Measurements from ENCODE around the gene SLC22A23.

Gene SLC22A23

DNA sequence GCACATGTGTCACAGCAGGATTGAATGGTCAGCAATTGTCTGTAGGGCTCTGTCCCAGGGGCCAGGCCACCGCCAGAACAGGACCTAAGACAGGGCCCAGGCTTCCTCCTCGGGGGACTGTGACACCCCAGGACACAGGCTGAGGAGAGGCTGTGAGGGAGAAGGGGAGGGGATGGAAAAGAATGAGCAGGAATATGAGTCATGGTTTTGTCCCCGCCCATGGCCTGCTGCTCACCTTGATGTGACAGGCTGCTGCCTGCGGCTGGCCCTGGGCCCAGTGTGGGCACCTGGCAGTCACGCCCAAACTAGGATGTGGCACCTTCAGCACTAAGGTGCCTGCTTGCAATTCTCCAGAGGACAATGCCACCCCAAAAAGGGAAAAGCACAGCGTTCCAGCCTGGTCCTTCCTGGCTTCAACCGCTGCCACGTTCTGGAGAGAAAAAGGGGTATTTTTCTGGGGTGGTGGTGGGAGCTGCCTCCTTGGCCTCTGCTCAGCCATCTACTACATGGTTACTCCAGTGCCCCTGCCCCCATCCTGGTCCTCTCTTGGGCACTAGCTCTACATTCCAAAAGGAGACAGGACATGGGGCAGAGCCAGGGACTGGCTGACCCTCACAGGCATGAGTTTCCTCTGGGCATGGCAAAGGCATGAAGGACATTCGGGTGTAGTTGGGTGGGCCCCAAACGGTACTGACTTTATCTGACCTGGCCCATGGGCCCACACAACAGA is 93.4 kb downstream of the SLC22A23 start:
- H3K27ac ChIP-seq = peak overlapping the region; percentile 31; the same call in 1 of the 2 replicates
- TF ChIP-seq, protein P1, sequence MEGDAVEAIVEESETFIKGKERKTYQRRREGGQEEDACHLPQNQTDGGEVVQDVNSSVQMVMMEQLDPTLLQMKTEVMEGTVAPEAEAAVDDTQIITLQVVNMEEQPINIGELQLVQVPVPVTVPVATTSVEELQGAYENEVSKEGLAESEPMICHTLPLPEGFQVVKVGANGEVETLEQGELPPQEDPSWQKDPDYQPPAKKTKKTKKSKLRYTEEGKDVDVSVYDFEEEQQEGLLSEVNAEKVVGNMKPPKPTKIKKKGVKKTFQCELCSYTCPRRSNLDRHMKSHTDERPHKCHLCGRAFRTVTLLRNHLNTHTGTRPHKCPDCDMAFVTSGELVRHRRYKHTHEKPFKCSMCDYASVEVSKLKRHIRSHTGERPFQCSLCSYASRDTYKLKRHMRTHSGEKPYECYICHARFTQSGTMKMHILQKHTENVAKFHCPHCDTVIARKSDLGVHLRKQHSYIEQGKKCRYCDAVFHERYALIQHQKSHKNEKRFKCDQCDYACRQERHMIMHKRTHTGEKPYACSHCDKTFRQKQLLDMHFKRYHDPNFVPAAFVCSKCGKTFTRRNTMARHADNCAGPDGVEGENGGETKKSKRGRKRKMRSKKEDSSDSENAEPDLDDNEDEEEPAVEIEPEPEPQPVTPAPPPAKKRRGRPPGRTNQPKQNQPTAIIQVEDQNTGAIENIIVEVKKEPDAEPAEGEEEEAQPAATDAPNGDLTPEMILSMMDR (conservative IDR thresholded peaks at IDR 0.05) = no peak

DNA sequence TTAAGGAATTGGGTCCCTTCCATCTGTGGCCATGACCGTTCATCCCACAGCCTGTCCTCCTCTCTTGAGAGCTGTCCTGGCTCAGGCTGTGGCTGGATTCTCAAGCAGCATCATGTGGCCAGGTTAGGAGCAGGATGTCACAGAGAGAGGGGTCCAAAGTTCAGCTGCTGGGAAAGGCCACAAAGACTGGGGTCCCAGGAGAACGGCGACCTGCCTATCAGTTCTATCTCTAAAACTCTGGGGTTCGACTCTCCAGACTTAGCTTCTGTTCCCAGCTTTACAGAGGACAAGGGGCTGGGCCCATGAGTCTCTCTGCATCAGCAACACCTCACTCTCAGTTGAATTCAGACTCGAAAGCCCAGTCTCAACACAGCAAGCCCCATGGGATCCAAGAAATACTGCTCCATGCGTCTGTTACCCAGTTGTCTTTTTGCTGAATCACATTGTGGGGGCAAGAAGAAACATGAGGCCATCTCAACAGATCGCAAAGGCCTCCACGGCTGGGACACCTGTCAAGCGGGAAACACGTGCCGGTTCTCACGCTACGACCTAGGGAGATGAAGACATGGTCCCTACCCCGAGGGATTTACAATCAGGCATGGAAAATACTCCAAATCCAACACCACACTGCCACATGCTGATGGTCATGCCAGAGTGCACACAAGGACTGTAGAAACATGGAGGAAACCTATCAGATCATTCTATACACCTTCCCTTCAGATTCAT is 95.4 kb downstream of the SLC22A23 start:
- TF ChIP-seq, protein P1 (conservative IDR thresholded peaks at IDR 0.05) = no peak
- no peak overlapping the region; the same call in 1 of the 2 replicates for H3K27ac ChIP-seq

DNA sequence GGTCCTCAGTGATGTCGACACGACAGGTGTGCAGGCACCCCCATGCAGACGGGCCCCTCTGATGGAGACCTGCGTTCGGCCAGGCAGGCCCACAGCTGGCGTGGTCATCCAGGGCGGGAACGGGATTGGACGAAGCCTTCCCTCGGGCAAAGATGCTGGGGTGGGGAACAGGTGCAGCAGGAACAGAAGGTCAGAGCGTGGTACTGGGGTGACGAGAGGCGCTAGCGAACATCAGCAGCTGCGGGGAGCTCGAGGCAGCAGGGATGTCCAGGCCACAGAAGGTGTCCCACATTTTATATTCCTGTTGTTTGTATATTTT is 96.2 kb downstream of the SLC22A23 start:
- no peak overlapping the region for H3K27ac ChIP-seq
- TF ChIP-seq, protein P1 (conservative IDR thresholded peaks at IDR 0.05) = no peak

DNA sequence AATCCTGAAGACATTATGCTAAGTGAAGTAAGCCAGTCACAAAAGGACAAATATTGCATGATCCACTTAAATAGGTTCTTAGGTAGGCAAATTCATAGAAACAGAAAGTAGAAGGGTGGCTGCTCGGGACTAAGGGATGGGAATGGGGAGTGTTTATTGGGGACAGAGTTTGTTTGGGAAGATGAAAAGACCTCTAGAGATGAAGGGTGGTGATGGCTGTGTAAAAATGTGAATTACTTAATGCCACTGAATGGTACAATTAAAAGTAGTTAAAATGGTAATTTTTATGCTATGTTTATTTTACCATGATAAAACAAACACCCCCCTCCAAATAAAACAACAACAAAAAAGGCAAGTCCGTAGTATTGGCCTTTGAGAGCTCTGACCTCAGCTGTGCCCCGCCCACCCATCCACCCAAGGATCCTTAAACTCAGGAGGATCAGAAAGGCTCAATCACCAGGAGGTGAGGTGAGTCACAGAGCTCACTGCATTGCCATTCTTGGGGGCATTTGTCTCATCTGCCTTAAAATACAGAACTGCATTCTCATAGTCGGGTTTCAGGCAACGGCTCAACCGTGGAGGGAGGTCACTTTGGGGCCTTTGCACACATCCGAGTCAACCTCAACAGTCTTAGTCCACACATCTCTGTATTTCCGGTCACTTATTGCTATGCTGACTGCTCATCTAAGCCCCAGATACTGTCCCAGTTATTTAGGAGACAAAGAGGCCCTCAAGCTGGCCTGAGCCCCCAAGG is 96.7 kb downstream of the SLC22A23 start:
- TF ChIP-seq, protein P1 (conservative IDR thresholded peaks at IDR 0.05) = no peak
- peak overlapping the region; percentile 95; the same call in 1 of the 2 replicates for H3K27ac ChIP-seq

DNA sequence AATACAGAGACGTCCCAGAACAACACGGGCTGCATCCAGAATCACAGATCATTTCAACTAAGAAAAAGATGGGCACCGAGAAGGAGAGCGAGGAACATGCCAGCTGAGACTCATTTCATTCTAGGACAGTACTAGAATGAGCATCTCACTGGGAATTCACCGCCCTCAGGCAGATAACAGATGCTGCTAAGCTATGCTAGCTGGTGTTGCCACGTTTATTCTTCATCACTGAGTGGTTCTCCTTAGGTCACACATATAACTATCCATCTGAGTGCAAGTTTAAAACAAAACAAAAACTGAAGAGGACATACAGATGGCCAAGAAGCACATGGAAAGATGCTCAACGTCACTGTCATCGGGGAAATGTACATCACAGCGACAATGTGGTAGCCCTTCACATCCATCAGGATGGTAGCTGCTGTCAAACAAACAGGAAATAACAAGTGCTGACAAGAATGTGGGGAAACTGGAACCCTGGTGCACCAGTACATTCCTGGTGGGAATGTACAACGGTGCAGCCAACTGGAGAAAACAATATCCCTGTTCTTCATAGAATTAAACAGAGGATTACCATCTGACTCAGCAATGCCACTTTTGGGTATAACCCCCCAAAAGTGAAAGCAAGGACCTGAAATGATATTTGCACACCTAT is 97.6 kb downstream of the SLC22A23 start:
- TF ChIP-seq, protein P1 (conservative IDR thresholded peaks at IDR 0.05) = no peak
- H3K27ac ChIP-seq = peak overlapping the region; percentile 95

DNA sequence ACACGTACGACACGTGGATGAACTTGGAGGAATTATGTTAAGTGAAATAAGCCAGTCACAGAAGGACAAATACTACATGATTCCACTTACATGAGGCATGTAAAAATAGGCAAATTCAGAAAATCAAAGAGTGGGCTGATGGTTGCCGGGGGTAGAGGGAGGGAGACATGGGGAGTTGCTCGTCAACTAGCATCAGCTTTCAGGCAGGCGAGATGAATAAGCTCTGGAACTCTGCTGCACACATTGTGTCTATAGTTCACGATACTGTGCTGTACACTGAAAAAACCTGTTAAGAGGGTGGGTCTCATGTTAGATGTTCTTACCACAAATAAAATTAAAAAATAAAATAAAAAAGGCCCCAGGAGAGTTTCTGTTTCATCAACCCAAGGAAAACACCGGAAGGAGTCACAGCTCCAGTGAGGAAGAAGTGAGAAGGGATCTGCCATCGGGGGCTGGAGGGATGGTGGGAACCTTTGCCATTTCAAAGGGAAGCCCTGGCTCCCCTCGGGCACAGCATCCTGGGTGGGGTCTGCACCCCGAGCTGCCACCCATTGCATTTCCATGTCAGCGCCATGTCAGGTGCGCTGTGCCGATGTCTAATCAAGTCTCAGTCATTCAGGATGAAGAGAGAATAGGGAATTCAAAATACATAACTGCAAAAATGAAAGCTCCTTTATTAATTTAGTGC is 98.3 kb downstream of the SLC22A23 start:
- peak overlapping the region; percentile 95 for H3K27ac ChIP-seq

More for the DNA sequence above, 98.3 kb downstream of the SLC22A23 start:
- TF ChIP-seq, protein P1 (conservative IDR thresholded peaks at IDR 0.05) = no peak
